ENCODE data around the gene ARID3C.

DNA sequence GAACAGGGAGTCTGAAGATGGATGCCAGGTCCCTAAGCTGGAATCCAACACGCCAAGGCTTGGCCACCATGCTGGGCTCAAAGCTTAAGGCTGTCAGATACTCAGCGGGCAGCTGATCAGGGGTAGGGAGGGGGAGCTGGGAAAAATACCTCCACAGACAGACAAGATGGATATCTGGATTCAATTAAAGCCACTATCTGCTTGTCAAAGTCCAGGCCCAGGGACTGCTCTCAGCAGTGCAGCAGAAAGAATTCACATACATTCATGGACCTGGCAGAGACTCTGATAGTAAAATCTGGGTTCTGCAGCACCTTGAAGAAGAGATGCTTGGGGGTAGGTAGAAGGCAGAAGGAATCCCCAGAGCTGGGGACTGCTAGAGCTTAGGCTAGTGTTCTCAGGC, 13.7 kb downstream of the ARID3C start:
- TF ChIP-seq, protein P1, sequence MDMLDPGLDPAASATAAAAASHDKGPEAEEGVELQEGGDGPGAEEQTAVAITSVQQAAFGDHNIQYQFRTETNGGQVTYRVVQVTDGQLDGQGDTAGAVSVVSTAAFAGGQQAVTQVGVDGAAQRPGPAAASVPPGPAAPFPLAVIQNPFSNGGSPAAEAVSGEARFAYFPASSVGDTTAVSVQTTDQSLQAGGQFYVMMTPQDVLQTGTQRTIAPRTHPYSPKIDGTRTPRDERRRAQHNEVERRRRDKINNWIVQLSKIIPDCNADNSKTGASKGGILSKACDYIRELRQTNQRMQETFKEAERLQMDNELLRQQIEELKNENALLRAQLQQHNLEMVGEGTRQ (IDR thresholded peaks at IDR 0.05; ENCODE audit: borderline replicate concordance, low read depth, low read length) = no peak
- TF ChIP-seq POLR2AphosphoS5 (IDR thresholded peaks at IDR 0.05; ENCODE audit: low read depth, low read length) (no peak), MXI1 (IDR thresholded peaks at IDR 0.05; ENCODE audit: low read depth, low read length) (peak; percentile 58; the same call in 1 of the 2 replicates), EP300 (IDR thresholded peaks at IDR 0.05; ENCODE audit: borderline replicate concordance in 1 of 2, low read depth in 1 of 2, low read length in 1 of 2) (peak in 1 of 2 experiments; percentile 51; a peak in 2 of 4 replicates), JUND (IDR thresholded peaks at IDR 0.05) (no peak), TAF1 (IDR thresholded peaks at IDR 0.05; ENCODE audit: borderline replicate concordance, low read depth, low read length) (no peak)
- TF ChIP-seq, protein P2, sequence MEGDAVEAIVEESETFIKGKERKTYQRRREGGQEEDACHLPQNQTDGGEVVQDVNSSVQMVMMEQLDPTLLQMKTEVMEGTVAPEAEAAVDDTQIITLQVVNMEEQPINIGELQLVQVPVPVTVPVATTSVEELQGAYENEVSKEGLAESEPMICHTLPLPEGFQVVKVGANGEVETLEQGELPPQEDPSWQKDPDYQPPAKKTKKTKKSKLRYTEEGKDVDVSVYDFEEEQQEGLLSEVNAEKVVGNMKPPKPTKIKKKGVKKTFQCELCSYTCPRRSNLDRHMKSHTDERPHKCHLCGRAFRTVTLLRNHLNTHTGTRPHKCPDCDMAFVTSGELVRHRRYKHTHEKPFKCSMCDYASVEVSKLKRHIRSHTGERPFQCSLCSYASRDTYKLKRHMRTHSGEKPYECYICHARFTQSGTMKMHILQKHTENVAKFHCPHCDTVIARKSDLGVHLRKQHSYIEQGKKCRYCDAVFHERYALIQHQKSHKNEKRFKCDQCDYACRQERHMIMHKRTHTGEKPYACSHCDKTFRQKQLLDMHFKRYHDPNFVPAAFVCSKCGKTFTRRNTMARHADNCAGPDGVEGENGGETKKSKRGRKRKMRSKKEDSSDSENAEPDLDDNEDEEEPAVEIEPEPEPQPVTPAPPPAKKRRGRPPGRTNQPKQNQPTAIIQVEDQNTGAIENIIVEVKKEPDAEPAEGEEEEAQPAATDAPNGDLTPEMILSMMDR (IDR thresholded peaks at IDR 0.05) = no peak
- TF ChIP-seq, protein P3, sequence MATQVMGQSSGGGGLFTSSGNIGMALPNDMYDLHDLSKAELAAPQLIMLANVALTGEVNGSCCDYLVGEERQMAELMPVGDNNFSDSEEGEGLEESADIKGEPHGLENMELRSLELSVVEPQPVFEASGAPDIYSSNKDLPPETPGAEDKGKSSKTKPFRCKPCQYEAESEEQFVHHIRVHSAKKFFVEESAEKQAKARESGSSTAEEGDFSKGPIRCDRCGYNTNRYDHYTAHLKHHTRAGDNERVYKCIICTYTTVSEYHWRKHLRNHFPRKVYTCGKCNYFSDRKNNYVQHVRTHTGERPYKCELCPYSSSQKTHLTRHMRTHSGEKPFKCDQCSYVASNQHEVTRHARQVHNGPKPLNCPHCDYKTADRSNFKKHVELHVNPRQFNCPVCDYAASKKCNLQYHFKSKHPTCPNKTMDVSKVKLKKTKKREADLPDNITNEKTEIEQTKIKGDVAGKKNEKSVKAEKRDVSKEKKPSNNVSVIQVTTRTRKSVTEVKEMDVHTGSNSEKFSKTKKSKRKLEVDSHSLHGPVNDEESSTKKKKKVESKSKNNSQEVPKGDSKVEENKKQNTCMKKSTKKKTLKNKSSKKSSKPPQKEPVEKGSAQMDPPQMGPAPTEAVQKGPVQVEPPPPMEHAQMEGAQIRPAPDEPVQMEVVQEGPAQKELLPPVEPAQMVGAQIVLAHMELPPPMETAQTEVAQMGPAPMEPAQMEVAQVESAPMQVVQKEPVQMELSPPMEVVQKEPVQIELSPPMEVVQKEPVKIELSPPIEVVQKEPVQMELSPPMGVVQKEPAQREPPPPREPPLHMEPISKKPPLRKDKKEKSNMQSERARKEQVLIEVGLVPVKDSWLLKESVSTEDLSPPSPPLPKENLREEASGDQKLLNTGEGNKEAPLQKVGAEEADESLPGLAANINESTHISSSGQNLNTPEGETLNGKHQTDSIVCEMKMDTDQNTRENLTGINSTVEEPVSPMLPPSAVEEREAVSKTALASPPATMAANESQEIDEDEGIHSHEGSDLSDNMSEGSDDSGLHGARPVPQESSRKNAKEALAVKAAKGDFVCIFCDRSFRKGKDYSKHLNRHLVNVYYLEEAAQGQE (IDR thresholded peaks at IDR 0.05; ENCODE audit: low read depth, low read length) = no peak
